GM18519 (cell line): ENCODE data around the gene LRMDA.
A peak's percentile ranks its signal among the peaks of the same experiment; 100 is the strongest.

Source experiments
- ATAC-seq: cut with Tn5 transposase; IDR thresholded peaks from one replicate; pipeline ENCODE4 v1.9.1; 2021; ENCODE audit warnings: mild to moderate bottlenecking, moderate library complexity; ENCODE audit not compliant: unreplicated experiment, low FRiP score

The LRMDA gene

DNA sequence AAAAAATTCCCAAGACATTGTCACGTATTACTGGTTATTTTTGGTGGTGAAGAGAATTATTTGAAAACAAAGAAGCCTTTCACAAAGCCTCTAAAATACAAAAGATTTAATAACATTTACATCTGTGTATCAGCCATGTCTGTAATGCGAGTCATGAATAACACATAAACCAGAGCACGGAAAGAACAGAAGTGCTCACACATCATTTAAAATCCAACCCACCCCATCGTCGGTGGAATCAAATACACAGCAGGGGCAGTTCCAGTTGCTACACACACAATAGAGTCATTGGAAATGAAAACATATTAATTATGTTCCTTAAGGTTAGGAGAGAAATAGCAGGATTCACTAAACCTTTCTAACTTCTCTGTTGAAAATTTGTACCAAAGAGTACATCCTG is 1108.9 kb downstream of the LRMDA start:
- ATAC-seq: no peak

DNA sequence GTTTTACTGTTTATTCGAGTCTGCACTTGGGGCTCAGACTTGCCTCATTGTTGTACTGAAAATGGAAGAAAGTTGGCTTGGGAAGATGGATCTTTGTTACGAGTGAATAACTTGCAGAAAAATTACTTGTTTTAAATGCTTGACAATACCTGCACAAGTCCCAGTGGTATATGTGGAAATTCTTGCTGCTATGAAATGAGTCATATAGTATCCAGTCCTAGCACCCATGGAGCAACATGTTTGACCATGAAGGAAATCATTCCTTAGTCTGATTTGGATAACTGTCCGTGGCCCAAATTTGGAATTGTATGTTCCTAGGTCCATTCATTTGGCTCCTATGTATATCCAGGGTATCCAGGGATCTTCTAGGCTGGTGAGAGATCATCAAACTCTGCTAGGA is 1109.4 kb downstream of the LRMDA start:
- no peak for ATAC-seq

DNA sequence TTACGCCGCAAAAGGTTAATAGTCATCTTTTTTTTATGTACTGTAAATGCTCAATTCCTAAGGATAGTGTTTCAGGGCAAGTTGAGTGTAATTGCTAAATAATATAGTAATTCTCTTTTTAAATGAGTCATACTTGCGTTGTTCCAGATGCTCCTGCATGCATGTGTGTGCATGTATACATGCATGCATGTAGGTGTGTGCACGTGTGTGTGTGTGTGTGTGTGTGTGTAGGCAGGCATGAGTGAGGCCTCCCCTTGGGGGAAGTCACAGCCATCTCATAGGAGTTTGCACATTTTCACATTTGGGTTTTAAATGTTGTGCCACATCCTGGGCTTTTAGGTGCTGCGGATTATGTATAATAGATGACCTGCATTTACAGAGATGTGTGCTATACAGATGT is 1110.4 kb downstream of the LRMDA start:
- ATAC-seq: no peak

DNA sequence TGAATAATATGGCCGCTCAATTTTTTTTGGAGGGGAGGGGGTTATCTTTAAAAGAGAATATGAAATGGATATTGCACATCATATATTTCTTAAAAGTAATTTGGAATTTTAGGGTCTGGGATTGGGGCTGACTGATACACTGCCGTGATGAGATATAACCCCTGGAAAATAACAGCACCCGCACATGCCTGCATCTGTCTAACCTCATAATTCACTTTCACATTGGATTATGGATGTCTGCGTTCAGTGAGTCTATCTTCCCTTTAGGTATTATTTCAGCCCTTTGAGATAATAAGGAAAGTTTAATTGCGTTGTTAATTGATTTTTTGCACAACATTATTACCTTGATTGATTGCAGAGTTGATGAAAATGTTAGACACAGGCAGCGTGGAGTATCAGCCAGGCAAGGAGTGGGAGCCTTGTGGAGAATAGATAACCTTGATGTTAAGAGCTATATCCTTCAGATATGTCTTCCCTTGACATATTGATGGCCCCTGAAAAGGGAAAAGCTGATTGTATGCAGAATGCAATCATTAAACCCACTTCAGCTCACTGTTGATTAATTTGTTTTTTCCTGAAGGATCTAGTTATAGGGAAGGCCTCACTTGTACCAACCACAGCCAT is 1111.0 kb downstream of the LRMDA start:
- no peak for ATAC-seq

DNA sequence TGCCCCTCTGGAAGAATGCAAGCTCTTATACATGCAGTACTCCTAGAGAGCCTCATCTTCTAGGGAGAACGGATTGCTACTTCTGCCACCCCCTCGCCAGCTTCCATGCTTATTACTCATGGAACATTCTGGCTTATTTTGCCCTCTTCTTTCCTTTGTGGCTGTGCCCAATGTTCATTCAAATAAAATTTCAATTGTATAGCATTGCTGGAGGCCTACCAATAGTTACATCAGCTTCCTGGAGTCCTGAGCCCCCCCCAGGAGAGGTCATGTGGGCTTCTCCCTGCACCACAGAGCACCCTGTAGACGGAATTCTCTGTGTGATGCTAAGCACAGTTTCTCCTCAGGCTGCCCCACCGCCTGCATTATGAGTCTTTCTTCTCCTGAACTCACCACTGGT is 1112.2 kb downstream of the LRMDA start:
- ATAC-seq: no peak

DNA sequence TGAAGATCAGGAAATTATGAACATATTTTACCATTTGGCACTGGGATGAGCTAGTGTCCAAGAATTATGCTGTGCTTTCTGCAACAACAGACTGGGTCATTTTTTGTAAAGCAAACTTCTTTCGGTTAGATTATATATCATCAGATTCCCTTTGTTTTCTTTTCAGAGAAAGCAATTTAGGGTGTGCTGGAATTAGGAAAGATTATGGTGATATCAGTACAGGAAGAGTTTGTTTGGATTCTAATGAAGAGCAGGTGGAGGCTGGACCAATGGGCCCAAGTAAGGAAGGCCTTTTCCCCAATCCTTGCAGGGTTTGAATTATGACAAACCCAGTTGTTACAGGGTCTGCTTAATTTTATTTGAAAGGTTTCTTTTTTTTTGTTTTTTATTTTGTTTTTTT is 1113.4 kb downstream of the LRMDA start:
- ATAC-seq: no peak

DNA sequence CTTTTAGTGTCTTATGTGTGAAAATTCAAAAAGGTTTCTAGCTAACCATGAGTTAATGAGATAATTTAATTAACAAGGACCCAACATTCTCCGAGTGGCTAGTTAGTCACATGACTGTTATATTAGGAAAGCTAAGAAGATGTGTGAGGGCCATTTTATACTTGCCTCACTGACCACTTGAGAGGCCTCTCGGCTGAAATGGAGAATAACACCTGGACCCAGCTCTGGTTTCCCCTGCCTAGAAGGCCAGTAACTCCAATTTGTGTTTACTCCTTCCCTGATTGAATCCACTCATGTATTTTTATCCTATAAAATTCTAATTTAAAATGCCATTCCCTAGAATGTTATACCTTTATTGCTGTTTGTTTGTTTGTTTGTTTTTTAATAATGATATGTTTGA is 1115.0 kb downstream of the LRMDA start:
- no peak for ATAC-seq

DNA sequence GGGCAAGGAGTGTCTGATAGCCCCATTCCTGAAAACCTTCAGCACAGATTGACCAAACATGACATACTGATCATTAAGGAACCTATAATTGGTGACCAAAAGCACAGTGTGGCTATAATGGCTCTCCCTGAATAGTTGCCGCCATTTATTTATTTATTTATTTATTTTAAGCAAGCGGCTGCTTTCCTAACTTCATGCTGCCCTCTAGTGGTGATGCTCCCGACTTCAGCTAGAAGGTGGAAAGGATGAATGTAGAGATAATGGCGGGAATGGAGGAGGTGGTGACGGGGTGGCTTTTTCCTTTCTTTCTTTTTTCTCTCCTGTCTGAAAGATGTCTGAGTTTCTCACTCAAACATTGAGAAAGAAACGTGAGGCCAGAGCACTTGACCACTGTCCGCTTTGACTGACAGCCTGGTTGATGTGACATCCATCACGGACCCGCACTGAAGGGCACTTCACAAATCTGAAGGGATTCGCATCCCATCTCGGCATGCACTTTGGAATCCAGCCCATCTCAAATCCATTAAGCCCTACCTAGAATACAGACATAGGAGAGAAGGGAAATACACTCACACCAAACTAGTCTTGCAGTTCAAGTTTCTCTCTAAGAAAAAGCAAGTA is 1116.0 kb downstream of the LRMDA start:
- ATAC-seq: peak; percentile 63

DNA sequence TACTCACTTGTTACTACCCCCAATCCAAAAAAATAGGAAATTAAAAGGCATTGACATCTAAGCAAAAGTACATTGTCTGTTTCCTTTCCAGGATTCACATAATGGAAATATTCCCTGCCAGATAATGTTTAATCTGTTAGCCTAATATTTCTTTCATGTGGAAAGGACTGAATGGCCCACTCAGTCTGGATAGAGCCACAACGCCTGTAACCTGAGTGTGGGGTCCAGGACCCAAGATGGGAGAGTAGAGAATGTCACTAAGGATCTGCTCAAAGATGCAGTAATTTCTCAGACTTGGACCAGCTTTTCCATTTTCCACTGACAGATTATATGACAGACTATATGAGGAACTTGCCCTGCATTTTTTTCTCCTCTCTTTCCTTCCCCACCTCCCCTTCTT is 1117.3 kb downstream of the LRMDA start:
- ATAC-seq: no peak

DNA sequence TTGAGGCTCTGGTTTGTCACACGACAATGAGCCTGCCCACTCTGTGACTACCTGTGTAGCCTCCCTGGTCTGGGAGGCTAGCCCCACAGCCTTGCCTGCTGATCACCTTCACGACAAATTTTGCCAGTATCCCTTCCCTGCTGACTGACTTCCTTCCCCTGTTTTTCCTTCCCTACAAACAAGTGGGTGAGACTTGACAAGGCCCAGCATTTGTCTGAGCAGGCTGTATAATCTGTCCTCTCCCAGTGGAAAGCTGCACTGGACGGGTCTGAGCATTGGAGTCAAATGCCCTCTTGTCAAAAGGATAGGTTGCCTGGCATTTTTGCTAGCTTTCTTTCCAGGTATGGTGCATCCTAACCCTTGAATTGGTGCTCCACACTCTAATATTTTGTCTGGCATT is 1117.7 kb downstream of the LRMDA start:
- ATAC-seq: no peak

DNA sequence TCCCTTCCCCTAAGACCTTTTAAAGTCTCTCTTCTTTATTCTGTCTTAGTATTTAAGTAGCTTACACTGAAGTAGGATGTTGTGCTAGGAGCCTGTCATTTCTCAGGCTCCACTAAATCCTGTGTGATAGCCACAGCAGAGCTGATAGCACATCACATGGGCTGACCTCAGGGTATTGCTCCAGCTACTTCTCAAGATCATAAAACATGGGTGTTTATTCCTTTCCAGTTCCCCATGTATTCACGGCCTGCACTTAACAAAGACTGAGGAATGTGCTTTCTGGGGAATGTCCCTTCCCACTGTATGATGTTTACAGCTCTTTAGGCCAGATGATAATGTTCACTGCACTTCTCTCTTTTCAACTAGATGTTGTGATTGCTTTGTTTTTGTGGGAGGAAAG is 1119.4 kb downstream of the LRMDA start:
- ATAC-seq: no peak

DNA sequence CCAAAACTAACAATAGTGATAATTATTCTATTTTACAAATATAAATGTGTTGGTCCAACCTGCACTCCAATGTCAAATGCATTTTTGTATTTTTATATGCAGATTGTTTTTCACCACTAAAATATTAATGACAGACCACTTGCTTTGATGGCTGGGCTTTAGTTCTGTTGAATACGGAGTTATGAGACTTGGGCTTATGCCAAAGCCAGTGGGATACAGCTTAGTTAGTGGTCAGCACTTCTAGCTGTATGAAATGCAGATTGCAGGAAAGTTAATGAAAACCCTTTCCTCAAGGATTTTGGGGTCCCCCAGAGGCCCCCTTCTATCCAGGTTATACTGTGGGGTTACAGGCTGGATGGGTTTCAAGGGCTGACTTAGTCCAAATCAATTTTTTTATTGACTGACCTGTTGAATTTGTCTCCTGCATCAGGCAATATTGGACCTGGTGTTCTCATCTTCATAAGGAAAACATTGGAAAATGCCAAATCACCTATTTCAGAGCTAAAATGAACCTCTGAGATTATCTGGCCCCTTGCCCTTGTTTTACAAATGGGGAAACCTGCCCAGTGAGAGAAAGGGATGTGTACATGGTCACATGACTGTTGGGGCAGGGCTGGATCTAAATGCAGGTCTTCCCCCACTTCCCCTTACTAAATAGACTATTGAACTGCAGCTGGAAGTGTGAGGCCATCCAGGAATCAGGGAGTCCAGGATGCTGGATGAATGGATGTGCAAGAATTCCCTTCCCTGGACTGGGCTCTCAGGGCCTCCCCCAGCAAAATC is 1120.9 kb downstream of the LRMDA start:
- ATAC-seq: no peak

DNA sequence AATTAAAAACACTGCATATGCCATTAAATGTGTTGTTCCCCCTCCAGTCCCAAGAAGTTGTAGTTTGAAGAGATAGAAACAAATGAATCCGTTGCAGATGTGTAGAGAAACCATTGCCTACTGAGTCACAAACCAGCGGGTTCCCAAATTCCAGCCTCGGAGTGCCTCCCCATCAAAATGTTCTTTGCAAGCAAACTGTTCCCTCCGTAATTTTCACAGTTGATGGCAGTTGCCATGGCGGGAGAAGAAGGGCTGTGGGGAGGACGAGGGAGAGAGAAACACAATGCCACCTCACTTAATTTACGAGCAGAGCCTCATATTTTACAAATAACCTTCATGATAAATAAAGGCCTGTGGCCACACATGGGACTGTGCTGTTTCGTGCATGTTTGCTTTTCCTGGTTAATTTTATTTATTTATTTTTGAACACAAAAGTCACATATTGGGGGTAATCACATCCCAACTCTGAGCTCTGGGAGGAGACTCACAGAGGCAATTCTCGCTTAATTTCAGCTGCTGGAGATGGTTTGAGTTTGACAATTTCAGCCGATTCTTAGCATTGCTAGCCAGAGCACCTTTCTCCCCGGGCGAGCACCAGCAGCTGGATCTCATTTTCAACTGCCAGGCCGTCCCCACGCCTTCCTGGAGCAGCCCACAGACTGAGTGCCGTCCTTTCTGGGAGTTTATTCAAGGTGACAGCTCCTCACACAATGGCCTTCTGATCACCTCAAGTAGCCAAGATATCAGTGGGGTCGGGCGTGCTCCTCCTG is 1122.0 kb downstream of the LRMDA start:
- ATAC-seq: no peak

DNA sequence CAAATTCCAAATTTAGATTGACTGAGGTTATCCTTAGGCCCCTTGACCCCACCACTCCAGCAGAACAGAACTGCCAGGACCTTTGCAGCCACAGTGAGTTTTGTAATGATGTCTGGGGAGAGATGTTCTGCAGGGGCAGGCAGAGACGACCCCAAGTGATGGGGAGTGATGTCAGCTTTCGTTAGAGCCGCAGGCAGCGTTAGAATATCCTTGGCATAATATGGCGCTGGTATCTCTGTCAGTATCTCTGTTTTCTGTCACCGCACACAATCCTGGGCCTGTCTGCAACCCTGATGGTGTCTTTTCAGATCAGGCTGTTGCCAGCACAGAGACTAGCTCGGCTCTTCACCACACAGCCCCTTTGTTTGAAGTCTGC is 1122.6 kb downstream of the LRMDA start:
- ATAC-seq: no peak

DNA sequence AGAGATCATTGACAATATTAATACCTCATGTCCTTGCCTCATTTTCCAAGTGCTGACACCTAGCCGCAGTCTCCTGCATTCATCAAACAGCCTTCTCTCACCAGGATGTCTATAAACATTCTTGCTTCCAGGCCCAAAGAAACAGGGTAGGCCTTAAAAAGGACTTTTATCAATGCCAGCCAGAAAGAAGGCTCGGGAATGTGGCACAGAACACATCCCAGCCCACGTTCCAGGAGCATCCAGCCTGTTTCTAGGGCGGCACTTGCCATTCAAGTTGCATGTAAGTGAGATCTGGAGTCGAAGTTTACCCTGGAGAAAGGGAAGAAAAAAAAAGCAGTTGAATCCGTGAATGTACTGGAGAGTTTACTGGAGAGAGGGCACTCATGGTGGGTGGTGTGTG is 1123.1 kb downstream of the LRMDA start:
- no peak for ATAC-seq

DNA sequence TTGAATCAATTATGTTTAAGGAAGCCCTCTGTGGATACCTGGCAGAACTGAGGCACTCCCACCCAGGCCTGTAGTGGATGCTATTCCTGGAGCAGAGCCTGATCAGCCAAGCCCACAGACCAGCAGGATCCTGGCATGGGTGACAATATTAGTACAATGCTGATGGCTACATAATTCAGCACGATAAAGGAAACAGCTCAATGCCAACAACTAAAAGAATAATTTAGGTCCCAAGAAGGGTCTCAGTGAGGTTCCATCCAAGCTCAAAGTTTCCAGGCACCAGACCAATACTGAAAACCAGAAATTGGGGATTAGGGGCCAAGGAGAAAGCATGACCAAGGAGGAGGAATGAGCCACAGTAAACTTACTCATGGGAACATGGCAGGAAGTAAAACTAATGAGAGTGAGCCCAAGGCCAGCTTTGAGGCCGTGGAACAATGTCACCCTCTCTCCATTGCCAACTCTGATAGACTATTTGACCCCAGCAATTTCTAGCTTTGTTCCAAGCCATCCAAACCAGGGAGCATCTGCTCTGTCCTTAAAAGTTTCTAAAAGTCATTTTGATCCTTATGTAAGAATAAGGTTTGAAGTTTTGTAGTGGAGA is 1123.7 kb downstream of the LRMDA start:
- no peak for ATAC-seq

DNA sequence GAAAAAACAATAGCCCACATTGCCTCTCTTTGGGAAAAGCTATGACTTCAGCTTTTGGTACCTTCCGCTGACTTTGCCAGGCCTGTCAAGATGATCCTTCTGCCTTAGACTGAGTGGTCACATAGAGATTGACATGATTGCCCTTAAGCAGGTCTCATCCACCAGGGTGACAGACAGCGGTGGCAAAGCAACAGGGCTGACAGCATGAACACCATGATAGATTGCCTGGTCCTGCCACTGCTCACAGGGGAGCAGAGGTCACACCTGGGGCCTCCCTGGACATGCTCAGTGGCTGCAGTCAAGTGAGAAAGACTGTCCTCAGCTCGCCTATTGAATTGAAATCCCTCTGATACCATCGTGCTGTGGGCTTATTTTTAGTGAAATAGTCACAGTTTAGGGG is 1125.9 kb downstream of the LRMDA start:
- no peak for ATAC-seq

DNA sequence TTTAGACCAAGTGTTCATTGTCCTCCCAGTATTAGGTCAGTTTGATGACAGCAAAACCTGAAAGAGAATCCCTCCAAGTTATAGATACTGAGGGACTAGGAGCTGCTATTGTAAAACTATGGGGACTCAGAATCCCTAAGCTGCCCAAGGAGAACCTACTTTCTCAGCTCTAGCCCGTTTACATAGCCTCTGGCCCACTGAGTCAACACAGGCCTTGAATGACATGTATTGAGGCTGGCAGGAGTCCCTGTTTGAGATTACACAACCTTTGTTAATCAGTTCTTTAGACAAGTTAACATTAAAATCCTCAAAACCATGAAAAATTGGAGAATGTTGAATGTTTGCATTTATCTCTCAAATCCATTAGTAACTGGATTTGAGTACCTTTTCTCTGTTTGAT is 1127.2 kb downstream of the LRMDA start:
- ATAC-seq: no peak

DNA sequence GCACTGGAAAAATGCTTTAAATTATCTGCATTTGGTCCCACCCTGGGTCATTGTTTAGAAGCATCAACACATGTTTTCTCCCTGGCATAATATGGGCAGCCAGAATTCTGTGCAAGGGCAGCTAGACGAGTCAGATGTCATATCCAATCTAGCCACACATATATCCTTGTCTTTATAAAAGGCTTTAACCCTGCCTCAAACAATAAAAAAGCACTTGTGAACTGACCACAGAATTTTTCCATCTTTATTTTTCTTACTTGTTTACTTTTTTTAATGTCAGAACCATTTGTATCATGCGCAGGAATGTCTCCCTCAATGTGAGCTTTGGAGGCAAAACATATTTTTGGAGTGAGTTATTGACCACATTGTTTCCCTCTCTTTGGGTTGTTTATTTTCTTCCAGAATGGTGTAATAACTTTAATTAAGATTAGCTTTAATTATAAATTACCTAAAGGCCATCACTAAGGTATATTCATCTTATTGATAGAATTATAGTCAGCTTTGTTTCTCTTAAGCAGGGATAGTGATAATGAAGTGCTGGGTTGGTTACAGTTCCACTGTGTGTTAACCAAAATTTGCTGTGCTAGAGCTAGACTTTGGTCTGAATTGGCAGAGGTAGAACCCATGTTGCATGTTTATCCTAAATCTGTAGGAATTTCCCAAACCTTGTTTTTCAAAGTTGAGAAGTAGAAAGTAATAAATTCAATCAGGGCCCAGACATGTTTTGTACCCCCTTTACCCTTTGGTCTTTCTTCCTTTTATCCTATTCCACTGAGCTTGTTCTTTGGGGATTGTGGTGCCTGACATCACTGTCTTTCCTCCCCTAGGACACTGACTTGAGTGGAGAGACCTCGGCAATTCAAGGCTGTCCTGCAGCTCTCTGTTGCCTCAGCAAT is 1127.8 kb downstream of the LRMDA start:
- ATAC-seq: no peak

DNA sequence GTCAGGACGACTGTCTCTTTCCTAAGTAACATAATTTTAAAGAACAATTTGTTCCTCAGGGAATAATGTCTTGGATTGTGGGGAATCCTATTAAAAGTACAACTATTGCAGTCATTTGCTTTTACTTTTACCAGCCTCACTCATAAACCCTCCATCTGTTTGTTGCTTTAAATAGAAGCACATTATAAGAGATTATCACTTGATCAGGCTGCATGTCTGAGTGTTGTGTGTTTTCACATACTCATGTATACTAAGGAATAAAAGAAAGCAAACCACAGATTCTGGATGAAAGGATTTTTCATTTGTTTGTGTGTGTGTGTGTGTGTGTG is 1128.4 kb downstream of the LRMDA start:
- ATAC-seq: no peak
